GM15510 (cell line): Measurements from ENCODE around the gene MRPL40.

Source experiments
- POLR2A ChIP-seq: IDR thresholded peaks from 3 replicates; pipeline ENCODE4 v1.6.1; 2011; ENCODE audit warnings: borderline replicate concordance; ENCODE audit not compliant: insufficient read length; ENCODE audit errors: extremely low read depth

MRPL40 gene

DNA sequence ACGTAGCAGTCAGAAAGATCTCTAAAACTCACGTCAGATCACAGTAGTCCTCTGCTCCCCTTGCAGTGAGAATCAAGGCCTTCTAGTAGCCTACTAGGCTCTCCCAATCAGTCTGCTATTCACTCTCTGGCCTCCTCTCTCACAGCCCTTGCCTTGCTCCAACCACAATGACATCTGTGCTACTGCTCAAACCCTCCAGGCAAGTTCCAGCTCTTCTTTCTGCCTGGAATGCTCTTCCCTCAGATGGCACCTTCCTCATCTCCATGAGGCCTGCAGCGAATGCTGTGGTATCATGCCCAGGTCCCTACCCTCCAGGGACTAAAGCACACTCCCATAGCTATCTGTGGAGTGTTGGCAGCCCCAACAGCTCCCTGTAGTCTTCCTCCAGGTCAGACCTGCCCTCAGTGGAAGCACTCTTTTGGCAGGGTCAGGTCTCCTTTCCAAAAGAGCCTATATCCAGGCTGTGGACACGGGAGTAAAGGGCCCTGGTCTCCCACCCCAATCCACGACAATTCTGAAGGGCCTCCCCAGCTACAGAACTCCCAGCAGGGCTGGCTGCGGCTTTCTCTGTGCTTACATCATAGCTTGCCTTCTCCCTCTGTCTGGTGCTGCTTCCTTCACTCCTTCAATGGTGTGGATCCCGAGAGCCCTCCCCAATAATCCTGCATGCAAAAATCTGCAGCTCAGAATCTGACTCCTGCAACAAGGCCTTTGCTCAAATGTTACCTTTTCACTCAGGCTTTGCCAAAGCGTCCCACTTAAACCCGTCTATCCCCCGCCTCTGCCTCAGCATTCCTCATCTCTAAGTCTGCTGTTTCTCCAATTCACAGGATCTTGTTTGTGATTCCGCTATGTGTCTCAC is 9.7 kb upstream of the MRPL40 start:
- no peak for TF ChIP-seq POLR2A

GRCh38 chr22:19424186-19424500 is 8.2 kb upstream of the MRPL40 start:
- no peak for TF ChIP-seq POLR2A

- no peak for TF ChIP-seq POLR2A
Observed at GRCh38 chr22:19429950-19430889, 2.1 kb upstream of the MRPL40 start.

GRCh38 chr22:19430890-19431541 is 1.3 kb upstream of the MRPL40 start:
- no peak for TF ChIP-seq POLR2A

DNA sequence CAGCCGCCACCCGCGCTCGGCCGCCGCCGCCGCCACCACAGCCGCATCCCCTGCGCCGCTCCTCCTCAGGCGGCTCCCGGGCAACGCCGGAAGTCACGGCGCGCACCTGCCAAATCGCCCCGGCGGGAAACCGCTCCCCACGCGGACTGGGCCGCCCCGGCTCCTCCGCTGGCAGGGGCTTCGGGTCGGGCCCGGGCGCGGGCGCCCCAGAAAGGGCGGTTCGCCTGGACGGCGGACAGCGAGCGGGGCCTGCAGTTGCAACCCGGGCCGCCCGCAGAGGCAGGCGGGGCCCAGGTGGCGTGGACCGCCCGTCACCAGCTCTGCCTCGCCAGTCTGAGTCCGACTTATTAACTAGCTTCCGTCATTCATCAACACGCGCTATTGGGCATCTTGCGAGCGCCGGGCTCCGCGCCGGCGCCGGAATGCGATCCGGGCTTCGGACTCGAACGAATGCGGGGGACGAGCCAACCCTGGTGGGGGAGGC is 654 bp upstream of the MRPL40 start, which contains the start of gene HIRA:
Gene HIRA (minus strand): TSS at position 85 of the 484 bp plus-strand sequence. CDS start 257 bp downstream, outside the sequence.
- peak; percentile 57 for TF ChIP-seq POLR2A

- TF ChIP-seq POLR2A: no peak
Observed at GRCh38 chr22:19434401-19434800, 2.1 kb downstream of the MRPL40 start.

GRCh38 chr22:19434829-19435580 is 2.7 kb downstream of the MRPL40 start:
- no peak for TF ChIP-seq POLR2A

DNA sequence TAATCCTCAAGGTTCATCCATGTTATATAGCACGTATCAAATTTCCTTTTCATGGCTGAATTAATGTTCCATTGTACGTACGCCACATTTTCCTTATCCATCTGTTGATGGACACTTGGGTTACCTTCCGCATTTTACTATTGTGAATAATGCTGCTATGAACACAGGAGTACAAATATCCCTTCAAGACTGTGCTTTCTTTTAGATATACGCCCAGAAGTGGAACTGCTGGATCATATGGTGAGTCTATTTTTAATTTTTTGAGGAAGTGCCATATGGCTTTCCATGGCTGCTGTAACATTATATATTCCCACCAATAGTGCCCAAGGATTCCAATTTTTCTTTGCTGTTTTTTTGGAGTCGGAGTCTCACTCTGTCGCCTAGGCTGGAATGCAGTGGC is 6.0 kb downstream of the MRPL40 start:
- TF ChIP-seq POLR2A: no peak

DNA sequence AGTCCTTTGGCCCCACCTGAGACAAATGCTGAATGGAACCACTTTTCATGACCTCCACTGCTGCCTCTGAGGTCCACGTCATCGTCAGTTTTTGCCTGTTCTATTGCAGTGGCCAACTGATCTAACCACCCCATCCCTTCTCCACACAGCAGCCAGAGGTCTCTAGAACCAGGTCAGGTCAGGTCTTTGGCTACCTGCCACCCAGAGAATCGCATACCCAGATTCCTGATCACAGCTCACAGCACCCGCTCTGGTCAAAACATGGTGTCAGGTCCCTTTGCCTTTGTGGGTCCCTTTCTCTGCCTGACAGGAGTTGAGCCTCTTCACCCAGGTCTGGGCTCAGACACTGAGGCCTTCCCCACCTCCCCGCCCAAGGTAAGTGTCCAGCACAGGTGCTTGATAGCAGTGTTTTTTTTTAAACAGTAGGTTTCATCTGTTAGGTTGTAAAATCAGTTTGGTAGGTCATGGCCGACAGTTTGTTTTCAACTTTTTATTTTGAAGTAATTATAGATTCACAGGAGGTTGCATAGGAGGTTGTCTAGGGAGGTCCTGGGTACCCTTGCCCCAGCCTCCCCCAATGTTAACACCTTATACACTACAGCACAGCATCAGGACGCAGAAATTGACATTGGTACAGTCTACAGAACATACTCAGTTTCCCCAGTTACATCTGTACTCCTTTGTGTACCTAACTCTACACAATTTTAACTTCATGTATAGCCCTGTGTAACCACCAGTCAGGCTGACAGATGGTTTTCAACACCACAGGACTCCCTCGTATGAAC is 8.3 kb downstream of the MRPL40 start:
- no peak for TF ChIP-seq POLR2A

- no peak for TF ChIP-seq POLR2A
Observed at GRCh38 chr22:19442166-19442565, 9.8 kb downstream of the MRPL40 start.

GRCh38 chr22:19443544-19444211 is 11.3 kb downstream of the MRPL40 start:
- TF ChIP-seq POLR2A: no peak

DNA sequence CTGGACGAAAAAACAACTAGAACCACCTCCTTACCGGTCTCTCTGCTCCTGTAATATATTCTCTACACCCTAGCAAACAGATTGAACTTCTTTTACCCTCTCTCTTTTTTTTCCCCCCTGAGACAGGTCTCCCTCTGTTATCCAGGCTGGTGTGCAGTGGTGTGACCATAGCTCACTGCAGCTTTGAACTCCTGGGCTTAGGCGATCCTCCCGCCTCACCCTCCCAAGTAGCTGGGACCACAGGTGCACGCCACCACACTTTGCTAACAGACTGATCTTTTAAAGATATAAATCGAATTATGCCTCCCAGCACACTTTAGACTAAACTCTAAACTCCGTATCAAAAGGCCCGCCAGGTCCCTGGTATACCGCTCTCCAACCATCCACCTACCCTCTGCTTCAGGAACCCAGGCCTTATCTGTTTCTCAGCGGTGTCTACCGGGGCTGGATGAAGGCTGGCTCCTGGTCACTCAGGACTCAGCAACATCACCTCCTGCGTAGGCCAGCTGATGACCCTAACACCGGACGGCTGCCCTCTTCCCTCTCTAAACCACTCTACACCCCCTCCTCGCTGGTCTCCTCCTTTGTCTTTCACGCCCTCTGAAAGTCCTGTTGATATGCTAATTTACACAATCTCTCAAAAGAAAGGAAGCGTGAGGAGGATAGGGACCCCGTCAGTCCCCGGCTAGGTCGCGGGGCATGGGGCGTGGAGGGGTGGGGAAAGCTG is 14.4 kb downstream of the MRPL40 start:
- no peak for TF ChIP-seq POLR2A
